ENCODE data around the gene LRIT1.

LRIT1 gene

GRCh38 chr10:84254552-84255478 lies 13.5 kb upstream of the LRIT1 start:
- no peak for DNase-seq (ENCODE audit: low read depth)

GRCh38 chr10:84248794-84249193 lies 7.4 kb upstream of the LRIT1 start:
- no peak for DNase-seq (ENCODE audit: low read depth)

- DNase-seq (ENCODE audit: low read depth) = no peak
Observed at GRCh38 chr10:84247496-84247895, 6.2 kb upstream of the LRIT1 start.

GRCh38 chr10:84244651-84245270 lies 3.4 kb upstream of the LRIT1 start, which contains the start of gene RGR:
Gene RGR (plus strand): TSS chr10:84245053. CDS start chr10:84245091, 38 bp downstream.
- DNase-seq (ENCODE audit: low read depth) = no peak

- no peak for DNase-seq (ENCODE audit: low read depth)
Observed at GRCh38 chr10:84243759-84244158, 2.4 kb upstream of the LRIT1 start.

- DNase-seq (ENCODE audit: low read depth) = no peak
Observed at GRCh38 chr10:84238909-84239308, 2.4 kb downstream of the LRIT1 start.

- DNase-seq (ENCODE audit: low read depth) = no peak
Observed at GRCh38 chr10:84237199-84238051, 3.9 kb downstream of the LRIT1 start.

GRCh38 chr10:84236807-84237198 lies 4.5 kb downstream of the LRIT1 start:
- no peak for DNase-seq (ENCODE audit: low read depth)

GRCh38 chr10:84235096-84235495 lies 6.2 kb downstream of the LRIT1 start:
- DNase-seq (ENCODE audit: low read depth) = no peak

GRCh38 chr10:84234479-84234878 lies 6.9 kb downstream of the LRIT1 start:
- no peak for DNase-seq (ENCODE audit: low read depth)

GRCh38 chr10:84233940-84234339 lies 7.4 kb downstream of the LRIT1 start:
- no peak for DNase-seq (ENCODE audit: low read depth)

- DNase-seq (ENCODE audit: low read depth) = no peak
Observed at GRCh38 chr10:84232376-84232775, 9.0 kb downstream of the LRIT1 start.

- no peak for DNase-seq (ENCODE audit: low read depth)
Observed at GRCh38 chr10:84230359-84230758, 11.0 kb downstream of the LRIT1 start.

GRCh38 chr10:84227810-84228209 lies 13.5 kb downstream of the LRIT1 start:
- no peak for DNase-seq (ENCODE audit: low read depth)

- DNase-seq (ENCODE audit: low read depth) = no peak
Observed at GRCh38 chr10:84226616-84227015, 14.7 kb downstream of the LRIT1 start.

GRCh38 chr10:84225427-84226173 lies 15.7 kb downstream of the LRIT1 start, which contains the start of gene LRIT2:
Gene LRIT2 (minus strand): TSS chr10:84225544. CDS start chr10:84225520, 24 bp downstream.
- no peak for DNase-seq (ENCODE audit: low read depth)

- no peak for DNase-seq (ENCODE audit: low read depth)
Observed at GRCh38 chr10:84224411-84225028, 16.8 kb downstream of the LRIT1 start.

GRCh38 chr10:84221916-84222315 lies 19.4 kb downstream of the LRIT1 start:
- no peak for DNase-seq (ENCODE audit: low read depth)

GRCh38 chr10:84217746-84218145 lies 23.6 kb downstream of the LRIT1 start:
- DNase-seq (ENCODE audit: low read depth) = no peak

- no peak for DNase-seq (ENCODE audit: low read depth)
Observed at GRCh38 chr10:84216834-84217233, 24.5 kb downstream of the LRIT1 start.

GRCh38 chr10:84214612-84215235 lies 26.6 kb downstream of the LRIT1 start:
- DNase-seq (ENCODE audit: low read depth) = no peak

All from stimulated activated CD8-positive, alpha-beta memory T cell treated with anti-CD3 and anti-CD28 coated beads, Interleukin-12 subunit alpha, Interleukin-12 subunit beta, amount 100 ng/mL, for 4 hours (primary cell).